Activated gamma-delta T cell (primary cell): ENCODE results near the gene TUBA4B.

Experiments
- DNase-seq: peaks from one replicate; lab custom pipeline; 2025; lab: John Stamatoyannopoulos, UW

Gene TUBA4B

DNA sequence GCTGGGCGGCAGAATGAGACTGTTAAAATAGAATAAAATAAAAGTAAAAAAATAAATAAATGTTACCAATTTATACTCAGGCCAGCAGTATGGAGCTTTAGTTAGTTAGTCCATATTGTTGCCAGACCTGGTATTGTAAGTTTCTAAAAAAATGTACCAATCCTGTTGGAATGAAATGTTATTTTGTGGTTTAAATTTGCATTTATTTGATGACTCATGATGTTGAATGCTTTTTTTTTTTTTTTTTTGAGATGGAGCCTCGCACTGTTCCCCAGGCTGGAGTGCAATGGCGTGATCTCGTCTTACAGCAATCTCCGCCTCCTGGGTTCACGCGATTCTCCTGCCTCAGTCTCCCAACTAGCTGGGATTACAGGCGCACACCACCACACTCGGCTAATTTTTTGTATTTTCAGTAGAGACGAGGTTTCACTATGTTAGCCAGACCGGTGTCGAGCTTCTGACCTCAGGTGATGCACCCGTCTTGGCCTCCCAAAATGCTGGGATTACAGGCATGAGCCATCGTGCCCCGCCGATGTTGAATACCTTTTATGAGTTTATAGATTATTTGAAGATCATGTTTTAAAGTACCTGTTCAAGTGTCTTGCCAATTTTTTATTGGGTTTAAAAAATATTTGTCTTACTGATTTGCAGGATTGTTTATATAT is 61.9 kb downstream of the TUBA4B start:
- no peak for DNase-seq
